ENCODE results near the gene PLEKHM1. TPM values are rescaled to one million over a fixed set of nuclear protein-coding genes. Genes with fewer than 3 reads are reported as not detected.
"Not testable (repeated sequence)": the region's sequence is repeated elsewhere in the genome, so short reads cannot be mapped to it uniquely, and the experiment has no call there.

Gene PLEKHM1
- total RNA-seq, 1 experiment from 2014 or later = 28.5 TPM

DNA sequence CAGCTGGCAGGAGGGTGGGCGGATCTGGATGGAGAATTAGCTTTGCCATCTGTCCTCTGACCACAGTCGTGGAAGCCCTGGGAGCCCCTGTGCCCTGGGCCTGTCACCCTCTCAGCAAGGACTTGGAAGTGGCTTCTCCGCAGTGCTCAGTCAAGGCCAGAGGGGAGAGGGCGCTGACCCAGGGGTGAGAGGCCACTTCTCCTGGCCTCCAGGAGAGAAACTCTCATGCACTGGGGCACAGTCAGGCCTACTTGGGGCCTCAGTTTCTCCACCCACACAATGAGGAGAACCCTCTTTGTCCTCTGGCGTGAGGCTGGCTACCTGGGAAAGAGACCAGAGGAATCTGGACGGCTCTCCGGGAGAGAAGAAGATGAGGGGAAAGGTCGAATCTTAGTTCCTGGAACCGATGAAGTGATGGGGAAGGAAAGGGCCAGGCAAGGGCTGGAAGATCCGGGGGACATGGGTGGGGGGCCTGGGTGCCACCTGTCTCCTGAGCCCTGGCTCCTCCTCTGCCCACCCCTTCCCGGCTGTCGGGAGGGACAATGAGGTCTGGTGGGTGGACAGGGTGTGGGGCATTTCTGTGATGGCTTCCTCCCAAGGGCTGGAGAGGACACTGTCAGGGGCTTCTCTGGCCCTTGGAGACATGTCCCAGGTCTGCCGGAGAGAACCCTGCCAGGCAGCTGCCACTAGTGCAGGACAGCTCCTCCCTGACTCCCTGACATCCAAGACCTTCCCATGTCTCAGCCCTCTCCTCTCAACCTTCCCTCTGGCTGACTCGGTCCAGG is 48.8 kb downstream of the PLEKHM1 start:
- no peak for ATAC-seq
- in situ Hi-C loops (cut with HindIII; ENCODE audit: low pct_unique_long_range_greater_than_20kb, low sequenced_read_pairs) (no loop called here), intact Hi-C loops (cut with micrococcal nuclease; ENCODE audit: unreplicated experiment) (no loop called here)
- Histone ChIP-seq H3K4me1 (ENCODE audit: control insufficient read depth, insufficient read depth, low read length) (peaks cover 7% of the 10 kb centered on the region), H3K9me3 (ENCODE audit: control insufficient read depth, insufficient read depth, low read depth, low read length) (no peaks in the 10 kb centered on the region), H3K4me3 (ENCODE audit: low read depth in 2 of 2, low read length in 2 of 2) (no peak overlapping the region), H3K36me3 (ENCODE audit: control insufficient read depth, insufficient read depth, low read length) (no peaks in the 10 kb centered on the region), H3K27ac (ENCODE audit: low read length) (no peak overlapping the region), H3K27me3 (ENCODE audit: control insufficient read depth, insufficient read depth, low read length) (no peaks in the 10 kb centered on the region)
- BruUV-seq (replicated peaks) = no TSS peak
- CTCF ChIA-PET = no interaction called here
- POLR2A ChIA-PET = no interaction called here
- DNase-seq (ENCODE audit: low read depth, low spot score) = no peak
- TF ChIP-seq SIN3A (IDR thresholded peaks at IDR 0.05; ENCODE audit: borderline replicate concordance, insufficient read depth, low read depth, low read length) = no peak
- TF ChIP-seq POLR2AphosphoS5 (IDR thresholded peaks at IDR 0.05; ENCODE audit: low read depth, low read length) = no peak
- no peak for TF ChIP-seq TCF7L2 (IDR thresholded peaks at IDR 0.05; ENCODE audit: low read depth, low read length)
- TF ChIP-seq, protein P1, sequence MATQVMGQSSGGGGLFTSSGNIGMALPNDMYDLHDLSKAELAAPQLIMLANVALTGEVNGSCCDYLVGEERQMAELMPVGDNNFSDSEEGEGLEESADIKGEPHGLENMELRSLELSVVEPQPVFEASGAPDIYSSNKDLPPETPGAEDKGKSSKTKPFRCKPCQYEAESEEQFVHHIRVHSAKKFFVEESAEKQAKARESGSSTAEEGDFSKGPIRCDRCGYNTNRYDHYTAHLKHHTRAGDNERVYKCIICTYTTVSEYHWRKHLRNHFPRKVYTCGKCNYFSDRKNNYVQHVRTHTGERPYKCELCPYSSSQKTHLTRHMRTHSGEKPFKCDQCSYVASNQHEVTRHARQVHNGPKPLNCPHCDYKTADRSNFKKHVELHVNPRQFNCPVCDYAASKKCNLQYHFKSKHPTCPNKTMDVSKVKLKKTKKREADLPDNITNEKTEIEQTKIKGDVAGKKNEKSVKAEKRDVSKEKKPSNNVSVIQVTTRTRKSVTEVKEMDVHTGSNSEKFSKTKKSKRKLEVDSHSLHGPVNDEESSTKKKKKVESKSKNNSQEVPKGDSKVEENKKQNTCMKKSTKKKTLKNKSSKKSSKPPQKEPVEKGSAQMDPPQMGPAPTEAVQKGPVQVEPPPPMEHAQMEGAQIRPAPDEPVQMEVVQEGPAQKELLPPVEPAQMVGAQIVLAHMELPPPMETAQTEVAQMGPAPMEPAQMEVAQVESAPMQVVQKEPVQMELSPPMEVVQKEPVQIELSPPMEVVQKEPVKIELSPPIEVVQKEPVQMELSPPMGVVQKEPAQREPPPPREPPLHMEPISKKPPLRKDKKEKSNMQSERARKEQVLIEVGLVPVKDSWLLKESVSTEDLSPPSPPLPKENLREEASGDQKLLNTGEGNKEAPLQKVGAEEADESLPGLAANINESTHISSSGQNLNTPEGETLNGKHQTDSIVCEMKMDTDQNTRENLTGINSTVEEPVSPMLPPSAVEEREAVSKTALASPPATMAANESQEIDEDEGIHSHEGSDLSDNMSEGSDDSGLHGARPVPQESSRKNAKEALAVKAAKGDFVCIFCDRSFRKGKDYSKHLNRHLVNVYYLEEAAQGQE (IDR thresholded peaks at IDR 0.05; ENCODE audit: insufficient read depth in 1 of 2, low read depth in 2 of 2, low read length in 1 of 2) = no peak
- no peak for TF ChIP-seq CTCF (IDR thresholded peaks at IDR 0.05)

DNA sequence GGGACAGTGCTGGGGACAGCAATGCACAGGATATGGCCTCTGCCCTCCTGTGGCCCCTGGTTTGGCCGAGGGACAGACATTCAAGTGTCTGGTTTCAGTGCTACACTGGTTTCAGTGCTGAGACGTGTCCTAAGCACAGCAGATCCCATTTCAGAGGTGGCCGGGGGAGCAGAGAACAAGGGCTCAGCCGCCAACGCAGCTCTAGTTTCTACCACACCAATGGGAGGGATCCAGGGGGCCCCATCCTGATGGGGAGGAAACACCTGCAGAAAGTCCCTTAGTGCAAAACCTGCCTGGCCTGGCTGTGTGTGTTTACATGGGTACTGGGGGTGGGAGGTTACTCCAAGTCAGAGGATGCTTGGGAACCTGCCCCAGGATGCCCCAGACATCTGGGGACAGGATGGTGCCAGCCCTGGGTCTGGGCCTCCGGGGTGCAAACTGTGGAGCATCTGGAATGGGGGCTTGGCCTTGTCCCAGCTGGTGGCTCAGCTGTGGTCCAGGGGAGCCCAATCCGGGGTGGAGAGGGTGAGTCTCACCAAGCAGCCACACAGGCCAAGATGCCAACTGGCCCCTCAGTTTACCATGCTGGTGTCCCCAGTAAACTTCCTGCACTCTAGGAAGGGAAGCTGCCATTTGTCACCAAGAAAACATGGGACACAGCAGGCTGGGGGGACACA is 49.5 kb downstream of the PLEKHM1 start:
- H3K4me1 ChIP-seq (ENCODE audit: control insufficient read depth, insufficient read depth, low read length); BruUV-seq (replicated peaks); H3K27ac ChIP-seq (ENCODE audit: low read length); H3K4me3 ChIP-seq (ENCODE audit: low read depth in 2 of 2, low read length in 2 of 2); ATAC-seq; H3K36me3 ChIP-seq (ENCODE audit: control insufficient read depth, insufficient read depth, low read length); H3K27me3 ChIP-seq (ENCODE audit: control insufficient read depth, insufficient read depth, low read length); POLR2A ChIA-PET; in situ Hi-C loops (cut with HindIII; ENCODE audit: low pct_unique_long_range_greater_than_20kb, low sequenced_read_pairs); H3K9me3 ChIP-seq (ENCODE audit: control insufficient read depth, insufficient read depth, low read depth, low read length); DNase-seq (ENCODE audit: low read depth, low spot score); intact Hi-C loops (cut with micrococcal nuclease; ENCODE audit: unreplicated experiment): not testable (repeated sequence)
- CTCF ChIA-PET = interaction anchor here (0.9 kb wide), 1 partner anchor 16 kb away, joined by 4 read pairs; no protein-coding TSS in a partner anchor

Measured in Panc1 (cell line).